ENCODE data around the gene FOXP1. TPM values are rescaled to one million over a fixed set of nuclear protein-coding genes. Genes with fewer than 3 reads are reported as not detected.

FOXP1 gene
- total and polyA plus RNA-seq, 2 experiments from 2014 or later, result 121 to 132 TPM

DNA sequence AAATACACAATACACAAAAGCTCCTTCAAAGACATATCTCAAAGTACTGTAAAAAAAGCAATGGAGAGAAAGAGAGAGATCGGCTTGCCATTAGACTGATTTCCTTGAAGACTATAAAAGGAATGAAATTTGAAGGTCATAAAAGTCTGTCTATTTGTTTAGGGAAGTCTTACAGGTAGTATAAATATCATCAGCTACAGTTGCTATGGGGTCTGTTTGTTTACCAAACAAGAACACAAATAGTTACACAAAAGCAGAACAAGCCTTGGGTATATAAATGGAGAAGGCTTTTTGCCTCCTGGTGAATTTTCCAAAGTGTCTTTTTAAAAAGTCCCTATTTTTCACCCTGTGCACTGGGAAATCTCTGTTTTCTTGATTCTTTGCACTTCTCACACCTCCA, 552.3 kb downstream of the FOXP1 start:
- Histone ChIP-seq H3K4me1 (ENCODE audit: low read depth) (no peaks in the 10 kb centered on the region), H3K27me3 (no peaks in the 10 kb centered on the region), H3K36me3 (peaks cover 5% of the 10 kb centered on the region), H3K4me3 (no peak overlapping the region), H3K9me3 (ENCODE audit: low read depth) (no peaks in the 10 kb centered on the region), H3K27ac (peak overlapping the region; percentile 36)
- no peak for DNase-seq (ENCODE audit: low read depth in 1 of 2, low spot score in 1 of 2)
- TF ChIP-seq, protein P1, sequence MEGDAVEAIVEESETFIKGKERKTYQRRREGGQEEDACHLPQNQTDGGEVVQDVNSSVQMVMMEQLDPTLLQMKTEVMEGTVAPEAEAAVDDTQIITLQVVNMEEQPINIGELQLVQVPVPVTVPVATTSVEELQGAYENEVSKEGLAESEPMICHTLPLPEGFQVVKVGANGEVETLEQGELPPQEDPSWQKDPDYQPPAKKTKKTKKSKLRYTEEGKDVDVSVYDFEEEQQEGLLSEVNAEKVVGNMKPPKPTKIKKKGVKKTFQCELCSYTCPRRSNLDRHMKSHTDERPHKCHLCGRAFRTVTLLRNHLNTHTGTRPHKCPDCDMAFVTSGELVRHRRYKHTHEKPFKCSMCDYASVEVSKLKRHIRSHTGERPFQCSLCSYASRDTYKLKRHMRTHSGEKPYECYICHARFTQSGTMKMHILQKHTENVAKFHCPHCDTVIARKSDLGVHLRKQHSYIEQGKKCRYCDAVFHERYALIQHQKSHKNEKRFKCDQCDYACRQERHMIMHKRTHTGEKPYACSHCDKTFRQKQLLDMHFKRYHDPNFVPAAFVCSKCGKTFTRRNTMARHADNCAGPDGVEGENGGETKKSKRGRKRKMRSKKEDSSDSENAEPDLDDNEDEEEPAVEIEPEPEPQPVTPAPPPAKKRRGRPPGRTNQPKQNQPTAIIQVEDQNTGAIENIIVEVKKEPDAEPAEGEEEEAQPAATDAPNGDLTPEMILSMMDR (IDR thresholded peaks at IDR 0.05; ENCODE audit: low read depth, low read length), result no peak

DNA sequence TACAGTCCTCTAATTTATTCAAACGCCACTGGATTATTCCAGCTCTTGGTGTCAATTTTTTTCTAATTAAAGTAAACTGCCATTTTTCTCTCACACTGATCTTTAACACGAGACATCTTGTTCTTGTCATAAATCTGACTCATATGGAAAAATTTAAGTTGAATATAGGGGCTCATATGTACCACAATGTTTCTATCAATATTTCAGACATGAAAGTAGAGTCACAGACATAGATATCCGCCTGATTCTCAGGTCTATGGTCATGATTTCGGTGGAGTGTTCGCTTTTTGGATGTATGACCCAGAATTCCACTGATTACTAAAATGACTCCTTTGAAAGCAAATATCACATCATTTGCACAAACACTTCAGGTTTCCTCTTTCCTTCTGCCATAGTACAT, 552.8 kb downstream of the FOXP1 start:
- DNase-seq (ENCODE audit: low read depth in 1 of 2, low spot score in 1 of 2), result no peak
- Histone ChIP-seq H3K27me3 (no peaks in the 10 kb centered on the region), H3K4me1 (ENCODE audit: low read depth) (no peaks in the 10 kb centered on the region), H3K27ac (peak overlapping the region; percentile 36), H3K36me3 (peaks cover 5% of the 10 kb centered on the region), H3K4me3 (no peak overlapping the region), H3K9me3 (ENCODE audit: low read depth) (no peaks in the 10 kb centered on the region)
- TF ChIP-seq, protein P1 (IDR thresholded peaks at IDR 0.05; ENCODE audit: low read depth, low read length), result no peak

DNA sequence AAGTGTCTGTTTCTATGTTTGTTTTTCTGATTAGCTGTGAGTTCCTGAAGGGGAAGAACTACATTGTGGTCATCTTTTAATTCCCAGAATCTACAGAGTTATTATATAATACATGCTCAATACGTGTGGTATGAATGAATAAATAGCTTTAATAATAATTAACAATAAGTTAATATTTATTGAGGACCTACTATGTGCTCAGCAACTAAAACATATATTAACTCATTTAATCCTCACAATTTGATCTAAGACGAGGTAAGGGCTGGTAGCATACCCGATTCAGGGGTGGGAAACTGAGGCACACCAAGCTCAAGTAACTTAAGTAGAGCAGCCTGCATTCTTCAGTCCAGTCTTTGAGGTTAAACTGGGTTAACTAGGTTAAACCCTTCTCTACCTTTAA, 553.8 kb downstream of the FOXP1 start:
- peaks cover 5% of the 10 kb centered on the region for H3K36me3 ChIP-seq
- DNase-seq (ENCODE audit: low read depth in 1 of 2, low spot score in 1 of 2), result no peak
- TF ChIP-seq, protein P1 (IDR thresholded peaks at IDR 0.05; ENCODE audit: low read depth, low read length), result no peak
- H3K4me3 ChIP-seq, result no peak overlapping the region
- H3K9me3 ChIP-seq (ENCODE audit: low read depth), result no peaks in the 10 kb centered on the region
- H3K4me1 ChIP-seq (ENCODE audit: low read depth), result no peaks in the 10 kb centered on the region
- no peak overlapping the region for H3K27ac ChIP-seq
- no peaks in the 10 kb centered on the region for H3K27me3 ChIP-seq

DNA sequence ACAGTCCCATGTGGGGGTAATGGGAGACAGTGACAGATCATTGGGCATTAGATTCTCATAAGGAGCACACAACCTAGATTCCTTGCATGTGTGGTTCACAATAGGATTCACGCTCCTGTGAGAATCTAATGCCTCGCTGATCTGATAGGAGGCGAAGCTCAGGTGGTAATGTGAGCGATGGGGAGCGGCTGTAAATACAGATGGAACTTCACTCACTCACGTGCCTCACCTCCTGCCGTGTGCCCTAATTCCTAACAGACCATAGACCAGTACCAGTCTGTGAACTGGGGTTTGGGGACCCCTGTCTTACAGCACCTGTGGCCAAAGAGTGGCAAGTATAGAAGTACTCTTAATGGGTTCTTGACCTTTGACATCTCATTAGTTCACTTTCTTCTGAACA, 554.7 kb downstream of the FOXP1 start:
- TF ChIP-seq, protein P1 (IDR thresholded peaks at IDR 0.05; ENCODE audit: low read depth, low read length), result no peak
- Histone ChIP-seq H3K9me3 (ENCODE audit: low read depth) (no peaks in the 10 kb centered on the region), H3K4me1 (ENCODE audit: low read depth) (no peaks in the 10 kb centered on the region), H3K27ac (no peak overlapping the region), H3K4me3 (no peak overlapping the region), H3K27me3 (no peaks in the 10 kb centered on the region), H3K36me3 (peaks cover 5% of the 10 kb centered on the region)
- no peak for DNase-seq (ENCODE audit: low read depth in 1 of 2, low spot score in 1 of 2)

DNA sequence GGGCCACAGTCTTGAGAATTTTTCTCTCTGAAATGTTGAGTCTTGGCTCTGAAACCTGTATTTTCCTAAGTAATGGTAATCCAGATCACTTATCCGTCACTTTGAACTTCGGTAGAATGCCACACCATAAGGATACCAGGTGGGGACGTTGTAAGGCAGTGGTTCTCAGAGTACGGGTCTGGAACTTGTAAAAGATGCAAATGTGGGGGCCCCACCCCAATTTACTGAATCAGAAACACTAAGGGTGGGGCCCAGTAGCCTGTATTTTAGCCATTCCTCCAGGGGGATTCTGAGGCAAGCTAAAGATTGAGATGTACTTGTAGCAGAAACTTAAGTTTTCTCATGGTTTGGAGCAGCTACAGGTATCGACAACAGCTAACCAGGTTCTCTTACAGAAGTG, 555.3 kb downstream of the FOXP1 start:
- TF ChIP-seq, protein P1 (IDR thresholded peaks at IDR 0.05; ENCODE audit: low read depth, low read length), result no peak
- Histone ChIP-seq H3K4me1 (ENCODE audit: low read depth) (no peaks in the 10 kb centered on the region), H3K27ac (no peak overlapping the region), H3K4me3 (no peak overlapping the region), H3K27me3 (no peaks in the 10 kb centered on the region), H3K9me3 (ENCODE audit: low read depth) (no peaks in the 10 kb centered on the region), H3K36me3 (peaks cover 5% of the 10 kb centered on the region)
- DNase-seq (ENCODE audit: low read depth in 1 of 2, low spot score in 1 of 2), result no peak

Measured in cardiac muscle cell (in vitro differentiated cells and primary cell).